ENCODE data around the gene RABEP2. TPM values are rescaled to one million over a fixed set of nuclear protein-coding genes. Genes with fewer than 3 reads are reported as not detected.

Gene RABEP2
- total and polyA plus RNA-seq, 8 donors, result 11.5 to 66.1 (median 15.4) TPM

- no peaks in the 10 kb centered on the region for H3K27me3 ChIP-seq
- H3K27ac ChIP-seq, result no peak overlapping the region
- no peak overlapping the region for H3K4me3 ChIP-seq
- H3K9me3 ChIP-seq, result no peaks in the 10 kb centered on the region
- H3K4me1 ChIP-seq, result no peaks in the 10 kb centered on the region
- TF ChIP-seq CTCF (IDR thresholded peaks at IDR 0.05), result no peak
- FAIRE-seq (no peak), ATAC-seq (no peak), DNase-seq (peak in 2 of 6 donors; percentile 31 to 74)
- 93 to 96% methylated on average over 16 of the region's 16 CpGs for WGBS, 2 donors
- intact Hi-C loops (cut with DNase I), result no loop called here
- H3K36me3 ChIP-seq, result peaks cover 0 to 17% (median 0%) of the 10 kb centered on the region in 3 donors
Measured at GRCh38 chr16:28904828-28905227, 20.2 kb downstream of the RABEP2 start.

- no peaks in the 10 kb centered on the region for H3K27me3 ChIP-seq
- H3K4me1 ChIP-seq, result no peaks in the 10 kb centered on the region
- H3K27ac ChIP-seq, result no peak overlapping the region
- no peak overlapping the region for H3K4me3 ChIP-seq
- no peak for FAIRE-seq
- no peak for TF ChIP-seq CTCF (IDR thresholded peaks at IDR 0.05)
- WGBS, 2 donors, result 83 to 87% methylated on average over 14 of the region's 14 CpGs
- no peak for ATAC-seq
- H3K36me3 ChIP-seq, result peaks cover 0 to 17% (median 0%) of the 10 kb centered on the region in 3 donors
- DNase-seq, result peak in 1 of 6 donors; percentile 74
- no peaks in the 10 kb centered on the region for H3K9me3 ChIP-seq
- intact Hi-C loops (cut with DNase I), result no loop called here
Measured at GRCh38 chr16:28904363-28904762, 20.7 kb downstream of the RABEP2 start.

- intact Hi-C loops (cut with DNase I), result no loop called here
- no peak for TF ChIP-seq CTCF (IDR thresholded peaks at IDR 0.05)
- Histone ChIP-seq H3K9me3 (no peaks in the 10 kb centered on the region), H3K27me3 (no peaks in the 10 kb centered on the region), H3K27ac (no peak overlapping the region), H3K4me1 (no peaks in the 10 kb centered on the region), H3K4me3 (no peak overlapping the region), H3K36me3 (peaks cover 0 to 16% (median 0%) of the 10 kb centered on the region in 3 donors)
- DNase-seq, result peak in 1 of 6 donors; percentile 67
- 37 to 43% methylated on average over 29 of the region's 29 CpGs for WGBS, 2 donors
- FAIRE-seq, result no peak
- peak in 3 of 4 donors; percentile 35 to 52 (median 38) for ATAC-seq
Measured at GRCh38 chr16:28903344-28904042, 21.5 kb downstream of the RABEP2 start.

- 59 to 62% methylated on average over 11 of the region's 11 CpGs for WGBS, 2 donors
- H3K36me3 ChIP-seq, result peaks cover 0 to 10% (median 0%) of the 10 kb centered on the region in 3 donors
- FAIRE-seq, result no peak
- H3K27ac ChIP-seq, result no peak overlapping the region
- no peaks in the 10 kb centered on the region for H3K27me3 ChIP-seq
- DNase-seq, result no peak
- intact Hi-C loops (cut with DNase I), result no loop called here
- H3K4me1 ChIP-seq, result no peaks in the 10 kb centered on the region
- TF ChIP-seq CTCF (IDR thresholded peaks at IDR 0.05), result no peak
- no peak overlapping the region for H3K4me3 ChIP-seq
- no peaks in the 10 kb centered on the region for H3K9me3 ChIP-seq
- ATAC-seq, result peak; percentile 7 to 18 (median 10)
Measured at GRCh38 chr16:28902909-28903308, 22.1 kb downstream of the RABEP2 start.

GRCh38 chr16:28901862-28902261 is 23.2 kb downstream of the RABEP2 start:
- H3K9me3 ChIP-seq, result no peaks in the 10 kb centered on the region
- ATAC-seq (no peak), DNase-seq (no peak), FAIRE-seq (no peak)
- no peaks in the 10 kb centered on the region for H3K4me1 ChIP-seq
- no peak overlapping the region for H3K4me3 ChIP-seq
- H3K27me3 ChIP-seq, result no peaks in the 10 kb centered on the region
- intact Hi-C loops (cut with DNase I), result no loop called here
- H3K27ac ChIP-seq, result no peak overlapping the region
- H3K36me3 ChIP-seq, result peaks cover 0 to under 1% (median 0%) of the 10 kb centered on the region in 3 donors
- TF ChIP-seq CTCF (IDR thresholded peaks at IDR 0.05), result no peak
- 89 to 91% methylated on average over 15 of the region's 15 CpGs for WGBS, 2 donors
